GM06990 (cell line): Measurements from ENCODE around the gene FAM117B.
A peak's percentile ranks its signal among the peaks of the same experiment; 100 is the strongest.

Experiments used
- DNase-seq: peaks from one replicate; pipeline ENCODE4 v3.0.0-alpha.2; 2011; ENCODE audit not compliant: insufficient read length; ENCODE audit errors: extremely low read depth
- H3K27me3 ChIP-seq: replicated peaks from 2 replicates; pipeline ENCODE4 v1.6.0; 2011; ENCODE audit warnings: low read length; ENCODE audit not compliant: control insufficient read depth, insufficient read depth
- H3K36me3 ChIP-seq: 2 replicates; pipeline ENCODE4 v1.5.1; 2011; ENCODE audit warnings: low read length; ENCODE audit not compliant: control insufficient read depth, insufficient read depth
- H3K4me3 ChIP-seq: replicated peaks from 2 replicates; pipeline ENCODE4 v1.5.1; 2011; ENCODE audit warnings: low read depth, mild to moderate bottlenecking, control low read depth, low read length
- CTCF ChIP-seq: IDR thresholded peaks from 2 replicates; pipeline ENCODE4 v1.5.1; 2011; ENCODE audit warnings: low read length, control low read depth, mild to moderate bottlenecking, inconsistent platforms; ENCODE audit not compliant: insufficient read depth, poor library complexity, severe bottlenecking

Gene FAM117B

DNA sequence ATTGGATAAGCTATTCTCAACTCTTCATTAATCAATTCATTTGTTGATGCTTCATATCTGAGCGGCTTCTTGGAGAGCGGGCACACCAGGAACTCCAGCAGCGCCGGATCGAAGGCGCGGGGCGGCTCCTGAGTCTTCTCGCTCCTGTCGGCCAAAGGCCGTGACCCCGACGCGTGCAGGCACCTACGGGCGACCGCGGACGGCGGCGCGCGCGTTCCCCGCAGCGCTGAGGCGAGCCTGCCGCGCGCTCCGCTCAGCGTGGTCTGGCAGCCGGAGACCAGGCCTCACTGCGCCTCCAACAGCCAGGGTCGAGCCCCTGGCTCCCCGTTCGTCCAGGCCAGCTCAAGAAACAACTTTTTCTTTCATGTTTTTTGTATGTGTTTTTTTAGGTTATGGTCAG is 139.3 kb downstream of the FAM117B start:
- Histone ChIP-seq H3K27me3 (no peaks in the 10 kb centered on the region), H3K4me3 (no peak overlapping the region), H3K36me3 (no peaks in the 10 kb centered on the region)
- DNase-seq: no peak
- no peak for TF ChIP-seq CTCF

DNA sequence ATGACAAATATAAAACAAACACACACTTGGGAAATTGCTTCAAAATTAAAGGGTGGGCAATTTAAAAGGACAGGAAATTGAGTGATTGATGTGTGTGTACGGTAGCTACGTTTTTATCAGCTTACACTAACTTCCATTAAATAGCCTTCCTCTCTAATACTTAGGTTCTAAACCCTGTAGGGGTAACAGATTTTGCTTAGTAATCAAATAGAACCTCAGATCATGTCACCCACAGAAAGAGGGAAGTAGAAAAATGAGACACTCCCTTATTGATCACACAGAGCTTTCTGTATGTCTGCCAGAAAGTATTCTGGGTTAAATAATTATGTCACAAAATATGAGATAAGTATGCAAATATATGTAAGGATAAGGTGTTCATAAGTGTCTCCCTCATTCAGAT is 143.4 kb downstream of the FAM117B start:
- DNase-seq: no peak
- no peaks in the 10 kb centered on the region for H3K27me3 ChIP-seq
- H3K36me3 ChIP-seq: no peaks in the 10 kb centered on the region; the same call in 1 of the 2 replicates

DNA sequence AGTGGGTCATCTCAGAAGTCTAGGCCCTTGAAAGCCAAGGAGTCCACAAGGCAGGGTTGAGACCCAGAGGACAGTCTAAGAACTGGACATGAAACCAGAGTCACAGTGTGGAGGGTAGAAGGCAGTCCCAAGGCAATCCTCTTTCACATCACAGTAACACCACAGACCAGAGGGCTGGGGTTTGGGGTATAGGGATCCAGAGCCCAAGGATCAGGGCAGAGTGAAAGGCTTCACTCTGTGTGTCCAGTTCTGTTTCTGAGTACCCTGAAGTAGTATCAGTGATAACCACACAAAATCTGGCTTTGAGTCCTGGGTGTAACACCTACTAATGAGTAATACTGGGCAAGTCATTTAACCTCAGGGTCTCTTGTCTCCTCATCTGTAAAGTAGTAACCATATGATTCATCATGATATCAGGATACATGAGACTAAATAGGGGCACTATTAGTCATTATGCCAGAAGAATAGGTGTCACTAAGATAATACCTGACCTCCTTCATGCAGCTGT is 145.8 kb downstream of the FAM117B start:
- Histone ChIP-seq H3K27me3 (no peaks in the 10 kb centered on the region), H3K36me3 (no peaks in the 10 kb centered on the region; the same call in 1 of the 2 replicates), H3K4me3 (no peak overlapping the region)
- peak; percentile 75 for DNase-seq
- TF ChIP-seq CTCF: no peak

More for the DNA sequence above, 143.4 kb downstream of the FAM117B start:
- no peak for TF ChIP-seq CTCF
- no peak overlapping the region for H3K4me3 ChIP-seq

- H3K27me3 ChIP-seq: no peaks in the 10 kb centered on the region
- no peak for DNase-seq
- no peaks in the 10 kb centered on the region; the same call in 1 of the 2 replicates for H3K36me3 ChIP-seq
- TF ChIP-seq CTCF: no peak
- no peak overlapping the region for H3K4me3 ChIP-seq
These were observed 148.3 kb downstream of the FAM117B start for GRCh38 chr2:202782940-202783558.

GRCh38 chr2:202786842-202787241 is 152.1 kb downstream of the FAM117B start:
- H3K36me3 ChIP-seq: no peaks in the 10 kb centered on the region
- H3K27me3 ChIP-seq: no peaks in the 10 kb centered on the region
- no peak for TF ChIP-seq CTCF
- DNase-seq: no peak
- no peak overlapping the region for H3K4me3 ChIP-seq
